ENCODE data around the gene CD226.
"Not testable (repeated sequence)": the region's sequence is repeated elsewhere in the genome, so short reads cannot be mapped to it uniquely, and the experiment has no call there.

CD226 gene

GRCh38 chr18:69916412-69916811 lies 31.3 kb downstream of the CD226 start:
- Histone ChIP-seq H3K4me3 (ENCODE audit: severe bottlenecking) (no peak overlapping the region), H3K27me3 (ENCODE audit: insufficient read depth, poor library complexity, severe bottlenecking) (no peaks in the 10 kb centered on the region), H3K4me1 (ENCODE audit: insufficient read depth, poor library complexity, severe bottlenecking) (peaks cover 9% of the 10 kb centered on the region), H3K36me3 (ENCODE audit: low read depth) (no peaks in the 10 kb centered on the region), H3K27ac (ENCODE audit: poor library complexity, severe bottlenecking) (no peak overlapping the region), H3K9me3 (ENCODE audit: severe bottlenecking) (no peaks in the 10 kb centered on the region)
- DNase-seq (ENCODE audit: low spot score) (no peak), ATAC-seq (ENCODE audit: low read depth) (peak; percentile 56)
- TF ChIP-seq CTCF (IDR thresholded peaks at IDR 0.05; ENCODE audit: poor library complexity, severe bottlenecking), result no peak

GRCh38 chr18:69908838-69909237 lies 38.8 kb downstream of the CD226 start:
- Histone ChIP-seq H3K4me3 (ENCODE audit: severe bottlenecking) (no peak overlapping the region), H3K27me3 (ENCODE audit: insufficient read depth, poor library complexity, severe bottlenecking) (no peaks in the 10 kb centered on the region), H3K4me1 (ENCODE audit: insufficient read depth, poor library complexity, severe bottlenecking) (no peaks in the 10 kb centered on the region), H3K9me3 (ENCODE audit: severe bottlenecking) (no peaks in the 10 kb centered on the region), H3K36me3 (ENCODE audit: low read depth) (no peaks in the 10 kb centered on the region), H3K27ac (ENCODE audit: poor library complexity, severe bottlenecking) (no peak overlapping the region)
- DNase-seq (ENCODE audit: low spot score) (no peak), ATAC-seq (ENCODE audit: low read depth) (no peak)
- TF ChIP-seq CTCF (IDR thresholded peaks at IDR 0.05; ENCODE audit: poor library complexity, severe bottlenecking), result no peak

GRCh38 chr18:69906765-69907164 lies 40.9 kb downstream of the CD226 start:
- DNase-seq (ENCODE audit: low spot score), result no peak
- H3K27ac ChIP-seq (ENCODE audit: poor library complexity, severe bottlenecking), result no peak overlapping the region
- no peak overlapping the region for H3K4me3 ChIP-seq (ENCODE audit: severe bottlenecking)
- no peaks in the 10 kb centered on the region for H3K4me1 ChIP-seq (ENCODE audit: insufficient read depth, poor library complexity, severe bottlenecking)
- no peaks in the 10 kb centered on the region for H3K9me3 ChIP-seq (ENCODE audit: severe bottlenecking)
- ATAC-seq (ENCODE audit: low read depth), result no peak
- H3K36me3 ChIP-seq (ENCODE audit: low read depth), result no peaks in the 10 kb centered on the region
- H3K27me3 ChIP-seq (ENCODE audit: insufficient read depth, poor library complexity, severe bottlenecking), result no peaks in the 10 kb centered on the region
- TF ChIP-seq CTCF (IDR thresholded peaks at IDR 0.05; ENCODE audit: poor library complexity, severe bottlenecking), result no peak

- DNase-seq (ENCODE audit: low spot score) (no peak), ATAC-seq (ENCODE audit: low read depth) (no peak)
- Histone ChIP-seq H3K27ac (ENCODE audit: poor library complexity, severe bottlenecking) (no peak overlapping the region), H3K27me3 (ENCODE audit: insufficient read depth, poor library complexity, severe bottlenecking) (no peaks in the 10 kb centered on the region), H3K4me1 (ENCODE audit: insufficient read depth, poor library complexity, severe bottlenecking) (no peaks in the 10 kb centered on the region), H3K36me3 (ENCODE audit: low read depth) (no peaks in the 10 kb centered on the region), H3K4me3 (ENCODE audit: severe bottlenecking) (no peak overlapping the region), H3K9me3 (ENCODE audit: severe bottlenecking) (no peaks in the 10 kb centered on the region)
- no peak for TF ChIP-seq CTCF (IDR thresholded peaks at IDR 0.05; ENCODE audit: poor library complexity, severe bottlenecking)
Measured at GRCh38 chr18:69900941-69901340, 46.7 kb downstream of the CD226 start.

GRCh38 chr18:69899154-69899923 lies 48.3 kb downstream of the CD226 start:
- DNase-seq (ENCODE audit: low spot score); H3K9me3 ChIP-seq (ENCODE audit: severe bottlenecking): not testable (repeated sequence)

More at GRCh38 chr18:69899154-69899923, 48.3 kb downstream of the CD226 start:
- ATAC-seq (ENCODE audit: low read depth); H3K4me3 ChIP-seq (ENCODE audit: severe bottlenecking); H3K4me1 ChIP-seq (ENCODE audit: insufficient read depth, poor library complexity, severe bottlenecking); H3K27ac ChIP-seq (ENCODE audit: poor library complexity, severe bottlenecking); H3K36me3 ChIP-seq (ENCODE audit: low read depth); H3K27me3 ChIP-seq (ENCODE audit: insufficient read depth, poor library complexity, severe bottlenecking): not testable (repeated sequence)

All from RWPE2 (cell line).